Panc1 (cell line): ENCODE data around the gene CYP3A5. TPM values are rescaled to one million over a fixed set of nuclear protein-coding genes. Genes with fewer than 3 reads are reported as not detected.

Source experiments
- ATAC-seq: fragments of 200-7000 bp; cut with Tn5 transposase; 2 replicates; pipeline ENCODE4 v1.9.1; 2020; ENCODE audit warnings: mild to moderate bottlenecking, moderate library complexity
- BruUV-seq: library from RNA; stranded (reverse); fragments of 400-500 nt; replicated peaks from 2 replicates; lab custom pipeline; 2021; lab: Mats Ljungman, UMichigan
- CTCF ChIA-PET: fragments of 300-600 bp; sonication (Branson Sonifier 250); formaldehyde crosslinking; loops from one replicate; lab custom pipeline; 2022; ENCODE audit warnings: antibody characterized with exemption; lab: Charles Lee
- POLR2A ChIA-PET: fragments of 300-600 bp; sonication (Branson Sonifier 250); formaldehyde crosslinking; loops from one replicate; lab custom pipeline; 2022; ENCODE audit warnings: antibody characterized with exemption; lab: Charles Lee
- DNase-seq: peaks from one replicate; pipeline ENCODE4 v3.0.0-alpha.2; 2010; ENCODE audit warnings: low read depth, low spot score
- H3K27ac ChIP-seq: 2 replicates; pipeline ENCODE4 v1.5.1; 2011; ENCODE audit warnings: mild to moderate bottlenecking, low read length, inconsistent platforms
- H3K27me3 ChIP-seq: fragments of 200-500 bp; sonication (Bioruptor generic); 2 replicates; pipeline ENCODE4 v1.6.0; 2014; ENCODE audit warnings: low read length, inconsistent platforms; ENCODE audit not compliant: control insufficient read depth, insufficient read depth
- H3K36me3 ChIP-seq: fragments of 200-500 bp; sonication (Bioruptor generic); 2 replicates; pipeline ENCODE4 v1.5.1; 2014; ENCODE audit warnings: inconsistent platforms, mild to moderate bottlenecking, low read length, moderate library complexity; ENCODE audit not compliant: control insufficient read depth, insufficient read depth
- H3K4me1 ChIP-seq: 2 replicates; pipeline ENCODE4 v1.5.1; 2011; ENCODE audit warnings: inconsistent platforms, mild to moderate bottlenecking, low read length, moderate library complexity; ENCODE audit not compliant: control insufficient read depth, insufficient read depth
- H3K4me3 ChIP-seq, 2 experiments: 2 replicates each; pipeline ENCODE4 v1.5.1; 2011 to 2012; ENCODE audit warnings: low read depth in 2 of 2, low read length in 2 of 2, mild to moderate bottlenecking in 2 of 2, inconsistent platforms in 1 of 2, moderate library complexity in 1 of 2
- H3K9me3 ChIP-seq: fragments of 200-500 bp; sonication (Bioruptor generic); 2 replicates; pipeline ENCODE4 v1.5.1; 2014; ENCODE audit warnings: low read depth, mild to moderate bottlenecking, inconsistent platforms, low read length, moderate library complexity; ENCODE audit not compliant: control insufficient read depth, insufficient read depth
- CTCF ChIP-seq: fragments of 450-650 bp; IDR thresholded peaks from 2 replicates; pipeline ENCODE4 v1.5.1; 2017; ENCODE audit warnings: mild to moderate bottlenecking
- POLR2AphosphoS5 ChIP-seq: IDR thresholded peaks from 2 replicates; pipeline ENCODE4 v1.6.1; 2012; ENCODE audit warnings: mild to moderate bottlenecking, low read depth, low read length, moderate library complexity
- REST ChIP-seq, 2 experiments: IDR thresholded peaks; 2 replicates each; pipeline ENCODE4 v1.6.1; 2011 to 2012; ENCODE audit warnings: low read depth in 2 of 2, control low read depth in 1 of 2, low read length in 1 of 2, mild to moderate bottlenecking in 1 of 2, moderate library complexity in 1 of 2; ENCODE audit not compliant: insufficient read depth in 1 of 2
- SIN3A ChIP-seq: IDR thresholded peaks from 2 replicates; pipeline ENCODE4 v1.6.1; 2012; ENCODE audit warnings: low read depth, mild to moderate bottlenecking, low read length, moderate library complexity, borderline replicate concordance; ENCODE audit not compliant: insufficient read depth
- TCF7L2 ChIP-seq: IDR thresholded peaks from 2 replicates; pipeline ENCODE4 v1.6.1; 2011; ENCODE audit warnings: mild to moderate bottlenecking, low read depth, low read length, inconsistent platforms
- in situ Hi-C: cut with HindIII; loops from 2 replicates; pipeline ENCODE4 v1.10.0; 2016; ENCODE audit warnings: low sequenced_read_pairs, low pct_unique_long_range_greater_than_20kb
- intact Hi-C: fragments of 100-400 bp; cut with micrococcal nuclease; formaldehyde crosslinking; loops from one replicate; pipeline ENCODE4 v1.10.0; 2022; ENCODE audit not compliant: unreplicated experiment
- total RNA-seq: library from RNA; stranded (reverse); gene quantifications from one replicate; pipeline ENCODE4 v1.2.1, GENCODE V29; 2021; ENCODE audit not compliant: unreplicated experiment

CYP3A5 gene
- total RNA-seq, 1 experiment from 2014 or later, result 0.31 TPM

GRCh38 chr7:99631295-99632109 is 48.3 kb downstream of the CYP3A5 start:
- intact Hi-C loops (no loop called here), in situ Hi-C loops (no loop called here)
- Histone ChIP-seq H3K27me3 (no peaks in the 10 kb centered on the region), H3K9me3 (no peaks in the 10 kb centered on the region), H3K36me3 (peaks cover 12% of the 10 kb centered on the region), H3K27ac (no peak overlapping the region), H3K4me3 (no peak overlapping the region), H3K4me1 (no peaks in the 10 kb centered on the region)
- no peak for DNase-seq
- ChIA-PET CTCF (no interaction called here), POLR2A (no interaction called here)
- ATAC-seq, result peak; percentile 72
- TF ChIP-seq TCF7L2, result no peak
- no peak for TF ChIP-seq SIN3A
- no peak for TF ChIP-seq REST (IDR thresholded peaks at IDR 0.05; ENCODE audit: insufficient read depth in 1 of 2, low read depth in 2 of 2, low read length in 1 of 2)
- no peak for TF ChIP-seq POLR2AphosphoS5
- TF ChIP-seq CTCF, result no peak; the same call in 1 of the 2 replicates
- no TSS peak for BruUV-seq

- H3K9me3 ChIP-seq, result no peaks in the 10 kb centered on the region
- no TSS peak for BruUV-seq
- no peaks in the 10 kb centered on the region for H3K4me1 ChIP-seq
- TF ChIP-seq CTCF (no peak), POLR2AphosphoS5 (no peak), TCF7L2 (no peak), REST (IDR thresholded peaks at IDR 0.05; ENCODE audit: insufficient read depth in 1 of 2, low read depth in 2 of 2, low read length in 1 of 2) (no peak), SIN3A (no peak)
- ATAC-seq, result no peak
- intact Hi-C loops, result no loop called here
- H3K27me3 ChIP-seq, result no peaks in the 10 kb centered on the region
- no peak overlapping the region for H3K4me3 ChIP-seq
- CTCF ChIA-PET, result no interaction called here
- no peak for DNase-seq
- POLR2A ChIA-PET, result no interaction called here
- H3K36me3 ChIP-seq, result peaks cover 17% of the 10 kb centered on the region
- in situ Hi-C loops, result no loop called here
- H3K27ac ChIP-seq, result no peak overlapping the region
These were observed 50.2 kb downstream of the CYP3A5 start for GRCh38 chr7:99629643-99630042.
